ENCODE measurements around the gene ABLIM2. TPM values are rescaled to one million over a fixed set of nuclear protein-coding genes. Genes with fewer than 3 reads are reported as not detected.

ABLIM2 gene
- total RNA-seq, 1 experiment from 2014 or later: 1.0 TPM

GRCh38 chr4:8162625-8163024, 4.0 kb upstream of the ABLIM2 start:
- Histone ChIP-seq H2BK20ac (ENCODE audit: low read depth, low read length, poor library complexity, severe bottlenecking) (no peak overlapping the region), H3K9me3 (ENCODE audit: control insufficient read depth, low read depth, low read length) (no peaks in the 10 kb centered on the region), H4K91ac (ENCODE audit: insufficient read length, low read depth, low read length) (no peak overlapping the region), H3K4me1 (ENCODE audit: insufficient read depth, low read length) (no peaks in the 10 kb centered on the region), H2AK5ac (ENCODE audit: insufficient read length, low read length) (no peak overlapping the region), H2BK15ac (ENCODE audit: low read depth, low read length) (no peak overlapping the region), H3K79me2 (ENCODE audit: insufficient read depth, low read length) (no peaks in the 10 kb centered on the region), H3K79me1 (ENCODE audit: insufficient read depth, low read depth, low read length, poor library complexity, severe bottlenecking) (no peaks in the 10 kb centered on the region), H4K20me1 (ENCODE audit: control insufficient read depth, insufficient read depth, insufficient read length) (no peaks in the 10 kb centered on the region), H2AFZ (ENCODE audit: low read length) (no peak overlapping the region), H3K23me2 (ENCODE audit: insufficient read length, low read depth, low read length, poor library complexity, severe bottlenecking) (peaks cover 9% of the 10 kb centered on the region), H4K8ac (replicated peaks; ENCODE audit: insufficient read length, low read depth, low read length) (no peak overlapping the region), H3K56ac (ENCODE audit: insufficient read length, low read depth, low read length) (no peak overlapping the region), H3K9ac (ENCODE audit: extremely low read depth, insufficient read length, low read length) (no peak overlapping the region), H3T11ph (ENCODE audit: low read length) (no peak overlapping the region), H3K27ac (ENCODE audit: insufficient read length, low read depth, low read length) (no peak overlapping the region), H2BK12ac (ENCODE audit: insufficient read length, low read depth, low read length) (no peak overlapping the region), H3K27me3 (ENCODE audit: insufficient read depth, low read length) (peaks cover 3% of the 10 kb centered on the region; the same call in 1 of the 2 replicates), H3K4ac (ENCODE audit: low read depth, low read length) (no peak overlapping the region), H4K5ac (ENCODE audit: insufficient read length, low read depth, low read length) (no peak overlapping the region), H3K23ac (ENCODE audit: insufficient read length, low read depth, low read length) (no peak overlapping the region), H3K4me2 (ENCODE audit: insufficient read depth, insufficient read length, low read length) (no peak overlapping the region), H3K14ac (ENCODE audit: insufficient read depth, low read length) (no peak overlapping the region; the same call in 1 of the 2 replicates), H2BK120ac (ENCODE audit: low read depth, low read length, poor library complexity, severe bottlenecking) (no peak overlapping the region), H3K18ac (ENCODE audit: insufficient read length, low read depth, low read length) (no peak overlapping the region), H2BK5ac (ENCODE audit: insufficient read length, low read length) (no peak overlapping the region)
- H3K4me3 Mint-ChIP-seq: no peak overlapping the region
- no peak for TF ChIP-seq CTCF (conservative IDR thresholded peaks at IDR 0.05)
- peaks cover 3 to 4% of the 10 kb centered on the region in 2 experiments; a peak in 4 of 5 replicates for H3K9me3 Mint-ChIP-seq
- no peaks in the 10 kb centered on the region for H3K36me3 Mint-ChIP-seq (ENCODE audit: insufficient read depth in 1 of 3, low read depth in 3 of 3)
- WGBS (ENCODE audit: extremely low coverage, insufficient read length, low lambda C conversion rate): no CpG with 5 or more reads among the region's 8 CpGs
- H3K4me1 Mint-ChIP-seq: peaks cover 7 to 9% of the 10 kb centered on the region in 2 experiments
- DNase-seq: no peak
- no peak overlapping the region for H3K27ac Mint-ChIP-seq
- H3K27me3 Mint-ChIP-seq (ENCODE audit: low read depth): peaks cover 47% of the 10 kb centered on the region
